Renal pelvis (tissue), 4 donors: ENCODE results near the gene NEUROD4. TPM values are rescaled to one million over a fixed set of nuclear protein-coding genes. Genes with fewer than 3 reads are reported as not detected.

ENCODE experiments used
- DNase-seq: peaks from one replicate; pipeline ENCODE4 v3.0.0-alpha.2; 2013
- polyA plus RNA-seq, 3 donors: library from polyadenylated mRNA; unstranded; fragments of 120-200 nt; gene quantifications; one replicate each; pipeline ENCODE4 v1.2.1, GENCODE V29; 2013; ENCODE audit not compliant: insufficient read length in 3 of 3

The NEUROD4 gene
- polyA plus RNA-seq, 3 donors, result not detected

DNA sequence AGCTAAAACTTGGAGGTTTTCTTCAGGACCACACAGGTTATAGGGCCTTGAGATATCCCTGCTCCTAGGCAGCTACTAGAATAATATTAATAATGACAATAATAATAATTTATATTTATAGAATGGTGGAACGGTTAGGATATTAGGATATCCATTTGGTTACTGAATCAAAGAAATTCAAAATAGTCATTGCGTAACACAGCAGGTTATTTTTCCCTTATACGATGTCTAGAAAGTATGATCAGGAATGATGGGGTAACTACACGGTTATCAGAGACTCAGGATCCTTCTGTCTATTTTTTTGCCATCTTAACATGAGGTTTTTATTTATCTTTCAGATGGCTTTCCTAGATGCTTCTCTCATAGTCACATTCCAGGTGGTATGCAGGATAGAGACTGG lies 39.0 kb downstream of the NEUROD4 start:
- DNase-seq, result no peak

DNA sequence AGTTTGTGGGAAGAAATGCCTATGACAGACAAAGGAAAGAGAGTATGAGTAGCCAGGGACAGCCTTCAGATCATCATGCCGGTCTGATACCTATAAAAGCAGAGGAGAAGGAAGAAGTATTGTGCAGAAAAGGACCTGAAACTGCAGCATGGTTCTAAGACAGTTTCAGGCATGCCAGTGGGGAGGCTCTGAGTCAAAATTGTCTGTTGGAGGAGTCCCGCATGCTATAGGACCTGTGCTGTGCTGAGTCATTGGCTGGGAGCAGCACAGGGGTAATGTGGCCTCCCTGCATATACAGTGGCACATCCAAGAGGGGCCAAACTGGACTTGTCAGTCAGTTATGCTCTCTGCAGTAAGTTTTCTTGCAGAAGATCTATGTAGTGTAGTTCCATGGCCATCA lies 40.7 kb downstream of the NEUROD4 start:
- no peak for DNase-seq

DNA sequence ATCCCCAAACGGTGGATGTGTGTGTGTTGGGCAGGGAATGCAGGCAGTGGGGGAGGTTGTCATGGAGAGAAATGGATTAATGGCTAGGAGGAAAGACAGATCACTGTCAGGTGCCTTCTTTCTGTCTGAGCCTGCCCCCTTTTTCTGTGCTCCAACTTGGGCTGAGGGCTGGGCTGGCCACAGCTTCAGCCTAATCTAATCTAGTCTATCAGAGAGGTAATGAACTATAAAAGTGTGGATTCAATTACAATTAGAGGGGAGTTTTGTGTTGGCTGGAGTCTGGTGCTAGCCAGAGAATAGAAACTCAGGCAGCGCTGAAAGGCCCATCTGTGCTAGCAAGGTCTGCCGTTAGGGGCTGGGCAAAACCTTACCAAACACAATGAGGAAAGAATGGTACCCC lies 41.2 kb downstream of the NEUROD4 start:
- no peak for DNase-seq

DNA sequence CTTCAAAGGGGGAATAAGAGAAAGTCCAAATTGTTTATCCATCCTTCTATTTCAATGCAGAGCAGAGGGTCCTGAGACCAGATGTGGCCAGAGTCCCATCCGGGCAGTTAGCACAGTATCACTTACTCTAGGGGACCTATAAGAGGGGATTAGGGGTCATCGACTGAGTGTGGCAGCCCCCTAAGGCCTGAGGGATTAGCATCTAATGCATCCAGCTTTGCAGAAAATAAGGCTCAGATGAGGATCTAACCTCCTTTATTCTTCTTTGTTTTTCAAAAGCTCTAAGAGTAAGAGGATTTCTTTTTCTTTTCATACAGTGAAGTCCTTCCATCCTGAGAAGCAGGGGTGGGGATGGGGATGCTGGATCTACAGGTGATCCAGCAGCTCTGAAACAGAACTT lies 43.5 kb downstream of the NEUROD4 start:
- DNase-seq, result no peak

DNA sequence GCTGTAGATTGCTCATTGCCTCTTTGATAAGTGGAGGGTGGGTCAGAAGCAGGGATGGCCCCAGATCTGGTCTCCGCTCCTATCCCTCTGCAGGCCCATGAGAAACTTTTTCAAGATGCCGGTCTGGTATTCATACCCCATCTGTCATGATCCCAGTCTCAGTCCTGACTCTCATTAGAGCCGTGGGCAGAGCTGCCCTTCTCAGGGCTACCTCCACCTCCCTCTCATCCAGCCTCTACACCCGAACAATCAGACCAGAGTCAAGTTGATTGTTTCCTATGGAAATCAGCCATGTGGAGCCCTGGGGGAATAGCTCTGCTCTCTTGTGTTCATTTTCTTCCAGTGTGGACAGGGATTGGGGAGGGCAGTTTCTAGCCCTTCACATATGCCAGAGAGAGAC lies 45.8 kb downstream of the NEUROD4 start:
- no peak for DNase-seq

DNA sequence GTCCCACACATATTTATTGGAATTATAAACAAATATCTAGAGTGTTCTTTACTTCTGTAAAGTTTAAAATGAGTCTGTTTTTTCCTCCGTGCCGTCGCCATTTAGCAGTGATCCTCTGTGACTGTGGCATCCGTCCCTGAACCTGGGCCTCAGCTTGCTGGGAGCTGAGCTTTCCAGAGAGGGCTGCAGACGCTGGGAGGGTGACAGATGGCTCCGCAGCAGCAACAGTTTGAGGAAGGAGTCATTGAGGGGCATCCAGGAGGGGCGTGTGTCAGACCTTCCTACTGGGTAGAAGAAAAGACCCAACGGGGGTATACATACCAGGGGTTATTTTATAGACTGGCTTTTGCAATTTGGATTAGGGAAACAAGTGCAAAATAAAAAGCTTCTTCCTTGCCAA lies 47.9 kb downstream of the NEUROD4 start:
- no peak for DNase-seq

DNA sequence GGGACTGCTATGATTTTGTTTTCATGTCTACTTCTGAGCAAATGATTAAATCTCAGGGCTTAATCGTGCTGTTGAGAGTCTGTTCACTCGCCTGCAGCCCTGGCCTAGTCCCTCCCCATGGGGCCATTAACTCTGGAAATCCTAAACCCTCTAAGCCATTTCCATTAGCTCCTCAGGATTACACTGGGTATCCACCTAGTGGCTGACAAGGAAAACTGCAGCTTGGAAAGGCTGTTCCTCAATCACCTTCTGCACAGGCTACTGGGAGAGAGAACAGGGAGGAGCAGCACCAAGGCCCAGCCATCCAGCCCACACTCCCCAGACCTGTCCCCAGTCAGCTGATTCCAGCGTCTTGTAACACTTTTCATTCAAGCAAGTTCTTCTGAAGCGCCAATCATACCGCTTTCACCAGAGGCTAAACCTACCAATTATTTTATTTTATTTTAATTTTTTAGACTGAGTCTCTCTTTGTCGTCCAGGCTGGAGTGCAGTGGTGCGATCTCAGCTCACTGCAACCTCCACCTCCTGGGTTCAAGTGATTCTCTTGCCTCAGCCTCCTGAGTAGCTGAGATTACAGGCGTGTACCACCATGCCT lies 48.7 kb downstream of the NEUROD4 start:
- peak; percentile 45 for DNase-seq

DNA sequence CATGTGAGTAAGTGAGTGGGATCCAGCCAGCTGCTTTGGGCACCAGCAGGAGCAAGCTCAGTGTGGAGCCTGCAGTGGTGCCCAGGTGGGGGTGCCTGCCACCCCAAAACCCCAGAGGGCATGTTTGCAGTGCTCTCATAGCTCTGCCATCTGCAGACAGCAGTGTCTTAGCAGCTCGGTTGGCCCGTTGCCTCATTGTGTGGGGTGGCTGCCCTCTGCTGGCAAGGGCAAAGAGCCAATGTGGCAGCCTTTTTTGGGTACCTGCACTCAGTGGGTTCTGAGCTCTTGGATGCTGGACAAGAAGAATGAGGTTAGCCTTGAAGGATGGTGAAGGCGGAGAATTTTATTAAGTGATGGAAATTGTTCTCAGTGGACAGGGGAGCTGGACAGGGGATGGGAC lies 52.3 kb downstream of the NEUROD4 start:
- DNase-seq, result no peak

DNA sequence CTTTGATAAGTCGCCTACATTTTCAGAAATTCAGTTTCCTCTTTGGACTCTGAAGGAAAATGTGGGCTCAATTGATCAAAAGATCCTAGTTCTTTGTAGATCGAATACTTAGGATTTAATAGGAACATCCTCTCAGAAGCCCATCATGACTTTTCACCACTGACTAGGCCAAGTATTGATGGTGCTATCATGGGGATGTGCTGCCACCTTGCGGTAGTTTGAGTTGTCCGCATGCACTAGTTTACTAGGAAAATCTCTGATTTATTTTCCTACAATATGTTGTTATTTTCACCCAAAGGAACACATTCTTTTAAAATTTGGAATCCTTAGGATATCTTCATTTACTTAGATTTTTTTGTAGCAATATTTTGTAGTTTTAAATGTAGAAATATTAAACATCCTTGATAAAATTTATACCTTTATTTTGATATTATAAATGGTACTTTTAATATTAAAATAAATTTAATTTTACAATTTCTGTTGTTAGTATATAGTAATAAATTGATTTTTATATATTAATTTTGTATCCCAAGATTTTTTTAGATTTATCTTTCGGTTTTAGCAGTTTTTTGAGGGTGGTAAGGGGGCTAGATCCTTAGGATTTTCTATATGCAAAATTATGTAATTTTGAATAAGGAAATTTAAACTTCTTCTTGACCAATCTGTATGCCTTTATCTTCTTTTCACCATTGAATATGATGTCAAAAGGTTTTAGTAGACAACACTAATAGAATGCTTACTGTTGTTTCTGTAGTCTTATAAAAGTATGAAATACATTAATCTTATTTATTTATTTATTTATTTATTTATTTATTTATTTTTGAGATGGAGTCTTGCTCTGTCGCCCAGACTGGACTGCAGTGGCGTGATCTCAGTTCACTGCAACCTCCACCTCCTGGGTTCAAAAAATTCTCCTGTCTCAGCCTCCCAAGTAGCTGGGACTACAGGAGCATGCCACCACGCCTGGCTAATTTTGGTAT lies 53.6 kb downstream of the NEUROD4 start:
- DNase-seq, result peak; percentile 63

DNA sequence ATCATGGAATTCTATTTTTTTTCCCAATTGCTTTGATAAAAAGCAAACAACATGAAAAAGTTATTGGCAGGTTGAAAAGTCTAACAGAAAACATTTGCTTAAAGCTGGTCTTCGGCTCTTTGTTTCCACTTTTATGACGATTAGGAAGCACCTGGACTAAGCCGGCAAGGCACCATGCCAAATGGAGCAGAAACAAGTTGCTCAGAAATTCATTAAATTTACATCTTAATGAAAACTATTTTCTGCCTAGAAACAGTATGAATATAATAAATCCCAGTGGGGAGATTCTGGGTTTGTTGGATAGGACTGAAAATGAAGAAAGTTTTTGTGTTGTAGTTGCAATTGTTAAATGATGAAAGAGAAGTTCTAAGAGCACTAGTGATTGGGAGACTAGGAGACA lies 55.0 kb downstream of the NEUROD4 start:
- no peak for DNase-seq

Other genes with a start within 250 kb of the NEUROD4 start
- gene MUCL1, start 165.5 kb upstream of the NEUROD4 start, polyA plus RNA-seq, result not detected
- under 1 TPM; 0.12 to 0.30 (median 0.20) TPM for gene TESPA1, start 35.2 kb upstream of the NEUROD4 start, polyA plus RNA-seq
- gene OR9K2, start 106.4 kb downstream of the NEUROD4 start, polyA plus RNA-seq, result not detected
- not detected for gene OR10A7, start 201.1 kb downstream of the NEUROD4 start, polyA plus RNA-seq
- not detected for gene OR6C74, start 224.6 kb downstream of the NEUROD4 start, polyA plus RNA-seq